ENCODE measurements around the gene ANKRD12. TPM values are rescaled to one million over a fixed set of nuclear protein-coding genes. Genes with fewer than 3 reads are reported as not detected.

The ANKRD12 gene
- total RNA-seq, 1 experiment from 2014 or later: 30.7 TPM

DNA sequence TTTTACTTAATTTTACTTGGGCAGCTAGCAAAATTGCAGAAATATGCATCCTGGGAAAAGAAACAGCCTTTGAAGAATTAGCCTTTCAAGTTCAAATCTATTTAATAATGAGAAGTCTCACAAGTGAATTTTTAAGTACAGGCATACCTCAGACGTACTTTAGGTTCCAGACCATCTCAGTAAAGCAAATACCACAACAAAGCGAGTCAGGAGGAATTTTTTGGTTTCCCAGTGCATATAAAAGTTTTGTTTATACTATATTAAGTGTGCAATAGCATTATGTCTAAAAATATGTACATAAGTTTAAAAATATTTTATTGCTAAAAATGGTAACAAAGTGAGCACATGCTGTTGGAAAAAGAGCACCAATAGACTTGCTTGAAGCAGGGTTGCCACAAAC lies 147.2 kb downstream of the ANKRD12 start:
- Histone ChIP-seq H3K27ac (ENCODE audit: low read length) (no peak overlapping the region), H3K9me3 (ENCODE audit: control insufficient read depth, insufficient read depth, low read depth, low read length) (no peaks in the 10 kb centered on the region), H3K4me3 (ENCODE audit: low read depth in 2 of 2, low read length in 2 of 2) (no peak overlapping the region), H3K27me3 (ENCODE audit: control insufficient read depth, insufficient read depth, low read length) (no peaks in the 10 kb centered on the region), H3K36me3 (ENCODE audit: control insufficient read depth, insufficient read depth, low read length) (no peaks in the 10 kb centered on the region; the same call in none of the 2 replicates), H3K4me1 (ENCODE audit: control insufficient read depth, insufficient read depth, low read length) (no peaks in the 10 kb centered on the region)
- intact Hi-C loops (cut with micrococcal nuclease; ENCODE audit: unreplicated experiment) (no loop called here), in situ Hi-C loops (cut with HindIII; ENCODE audit: low pct_unique_long_range_greater_than_20kb, low sequenced_read_pairs) (no loop called here)
- no peak for DNase-seq (ENCODE audit: low read depth, low spot score)
- CTCF ChIA-PET: no interaction called here
- TF ChIP-seq, protein P1, sequence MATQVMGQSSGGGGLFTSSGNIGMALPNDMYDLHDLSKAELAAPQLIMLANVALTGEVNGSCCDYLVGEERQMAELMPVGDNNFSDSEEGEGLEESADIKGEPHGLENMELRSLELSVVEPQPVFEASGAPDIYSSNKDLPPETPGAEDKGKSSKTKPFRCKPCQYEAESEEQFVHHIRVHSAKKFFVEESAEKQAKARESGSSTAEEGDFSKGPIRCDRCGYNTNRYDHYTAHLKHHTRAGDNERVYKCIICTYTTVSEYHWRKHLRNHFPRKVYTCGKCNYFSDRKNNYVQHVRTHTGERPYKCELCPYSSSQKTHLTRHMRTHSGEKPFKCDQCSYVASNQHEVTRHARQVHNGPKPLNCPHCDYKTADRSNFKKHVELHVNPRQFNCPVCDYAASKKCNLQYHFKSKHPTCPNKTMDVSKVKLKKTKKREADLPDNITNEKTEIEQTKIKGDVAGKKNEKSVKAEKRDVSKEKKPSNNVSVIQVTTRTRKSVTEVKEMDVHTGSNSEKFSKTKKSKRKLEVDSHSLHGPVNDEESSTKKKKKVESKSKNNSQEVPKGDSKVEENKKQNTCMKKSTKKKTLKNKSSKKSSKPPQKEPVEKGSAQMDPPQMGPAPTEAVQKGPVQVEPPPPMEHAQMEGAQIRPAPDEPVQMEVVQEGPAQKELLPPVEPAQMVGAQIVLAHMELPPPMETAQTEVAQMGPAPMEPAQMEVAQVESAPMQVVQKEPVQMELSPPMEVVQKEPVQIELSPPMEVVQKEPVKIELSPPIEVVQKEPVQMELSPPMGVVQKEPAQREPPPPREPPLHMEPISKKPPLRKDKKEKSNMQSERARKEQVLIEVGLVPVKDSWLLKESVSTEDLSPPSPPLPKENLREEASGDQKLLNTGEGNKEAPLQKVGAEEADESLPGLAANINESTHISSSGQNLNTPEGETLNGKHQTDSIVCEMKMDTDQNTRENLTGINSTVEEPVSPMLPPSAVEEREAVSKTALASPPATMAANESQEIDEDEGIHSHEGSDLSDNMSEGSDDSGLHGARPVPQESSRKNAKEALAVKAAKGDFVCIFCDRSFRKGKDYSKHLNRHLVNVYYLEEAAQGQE (IDR thresholded peaks at IDR 0.05; ENCODE audit: insufficient read depth in 1 of 2, low read depth in 2 of 2, low read length in 1 of 2): no peak
- TF ChIP-seq SIN3A (IDR thresholded peaks at IDR 0.05; ENCODE audit: borderline replicate concordance, insufficient read depth, low read depth, low read length): no peak
- TF ChIP-seq TCF7L2 (IDR thresholded peaks at IDR 0.05; ENCODE audit: low read depth, low read length): no peak
- TF ChIP-seq POLR2AphosphoS5 (IDR thresholded peaks at IDR 0.05; ENCODE audit: low read depth, low read length): no peak
- TF ChIP-seq, protein P2, sequence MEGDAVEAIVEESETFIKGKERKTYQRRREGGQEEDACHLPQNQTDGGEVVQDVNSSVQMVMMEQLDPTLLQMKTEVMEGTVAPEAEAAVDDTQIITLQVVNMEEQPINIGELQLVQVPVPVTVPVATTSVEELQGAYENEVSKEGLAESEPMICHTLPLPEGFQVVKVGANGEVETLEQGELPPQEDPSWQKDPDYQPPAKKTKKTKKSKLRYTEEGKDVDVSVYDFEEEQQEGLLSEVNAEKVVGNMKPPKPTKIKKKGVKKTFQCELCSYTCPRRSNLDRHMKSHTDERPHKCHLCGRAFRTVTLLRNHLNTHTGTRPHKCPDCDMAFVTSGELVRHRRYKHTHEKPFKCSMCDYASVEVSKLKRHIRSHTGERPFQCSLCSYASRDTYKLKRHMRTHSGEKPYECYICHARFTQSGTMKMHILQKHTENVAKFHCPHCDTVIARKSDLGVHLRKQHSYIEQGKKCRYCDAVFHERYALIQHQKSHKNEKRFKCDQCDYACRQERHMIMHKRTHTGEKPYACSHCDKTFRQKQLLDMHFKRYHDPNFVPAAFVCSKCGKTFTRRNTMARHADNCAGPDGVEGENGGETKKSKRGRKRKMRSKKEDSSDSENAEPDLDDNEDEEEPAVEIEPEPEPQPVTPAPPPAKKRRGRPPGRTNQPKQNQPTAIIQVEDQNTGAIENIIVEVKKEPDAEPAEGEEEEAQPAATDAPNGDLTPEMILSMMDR (IDR thresholded peaks at IDR 0.05): no peak
- BruUV-seq (replicated peaks): no TSS peak
- ATAC-seq: no peak
- POLR2A ChIA-PET: no interaction called here

DNA sequence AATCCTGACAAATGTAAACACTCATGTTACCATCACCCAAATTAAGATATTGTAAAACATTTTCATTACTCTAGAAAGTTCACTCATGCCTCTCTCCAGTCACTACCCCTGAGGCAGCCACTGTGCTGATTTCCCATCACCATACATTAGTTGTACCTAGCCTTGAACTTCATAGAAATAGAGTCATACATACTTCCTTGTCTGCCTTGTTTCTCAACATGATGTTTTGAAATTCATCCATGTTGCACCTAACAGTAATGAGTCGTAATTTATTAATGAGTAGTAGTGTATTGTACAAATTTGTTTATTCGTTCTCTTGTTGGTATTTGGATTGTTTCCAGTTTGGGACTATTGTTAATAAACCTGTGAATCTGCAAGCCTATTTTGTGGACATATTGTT lies 149.0 kb downstream of the ANKRD12 start:
- TF ChIP-seq POLR2AphosphoS5 (IDR thresholded peaks at IDR 0.05; ENCODE audit: low read depth, low read length): no peak
- in situ Hi-C loops (cut with HindIII; ENCODE audit: low pct_unique_long_range_greater_than_20kb, low sequenced_read_pairs): no loop called here
- no peaks in the 10 kb centered on the region for H3K4me1 ChIP-seq (ENCODE audit: control insufficient read depth, insufficient read depth, low read length)
- no peaks in the 10 kb centered on the region; the same call in 1 of the 2 replicates for H3K36me3 ChIP-seq (ENCODE audit: control insufficient read depth, insufficient read depth, low read length)
- CTCF ChIA-PET: no interaction called here
- no peak overlapping the region for H3K27ac ChIP-seq (ENCODE audit: low read length)
- DNase-seq (ENCODE audit: low read depth, low spot score) (no peak), ATAC-seq (no peak)
- H3K4me3 ChIP-seq (ENCODE audit: low read depth in 2 of 2, low read length in 2 of 2): no peak overlapping the region
- BruUV-seq (replicated peaks): no TSS peak
- intact Hi-C loops (cut with micrococcal nuclease; ENCODE audit: unreplicated experiment): no loop called here
- no peaks in the 10 kb centered on the region for H3K9me3 ChIP-seq (ENCODE audit: control insufficient read depth, insufficient read depth, low read depth, low read length)
- no peaks in the 10 kb centered on the region for H3K27me3 ChIP-seq (ENCODE audit: control insufficient read depth, insufficient read depth, low read length)
- POLR2A ChIA-PET: no interaction called here

DNA sequence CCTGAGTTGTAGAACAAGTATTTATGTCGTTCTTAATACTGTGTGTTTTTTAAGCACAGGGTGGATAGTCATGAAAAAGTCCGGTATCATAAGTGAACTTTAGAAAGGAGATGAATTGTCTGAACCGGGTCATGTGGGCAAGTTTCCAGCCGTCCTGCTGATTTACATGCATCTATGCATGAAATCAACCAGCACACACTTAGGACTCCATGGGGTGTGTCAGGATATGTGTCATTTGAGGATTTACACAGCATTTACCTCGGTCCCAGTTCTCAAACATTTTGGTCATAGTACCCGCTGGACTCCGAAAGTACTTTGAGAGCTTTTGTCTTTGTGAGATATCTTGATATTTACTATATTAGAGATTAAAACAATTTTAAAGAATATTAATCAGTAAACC lies 150.5 kb downstream of the ANKRD12 start:
- no peaks in the 10 kb centered on the region for H3K9me3 ChIP-seq (ENCODE audit: control insufficient read depth, insufficient read depth, low read depth, low read length)
- TF ChIP-seq, protein P2 (IDR thresholded peaks at IDR 0.05): no peak
- H3K27me3 ChIP-seq (ENCODE audit: control insufficient read depth, insufficient read depth, low read length): no peaks in the 10 kb centered on the region
- no peak for ATAC-seq
- no peak overlapping the region for H3K27ac ChIP-seq (ENCODE audit: low read length)
- ChIA-PET CTCF (no interaction called here), POLR2A (no interaction called here)
- H3K4me3 ChIP-seq (ENCODE audit: low read depth in 2 of 2, low read length in 2 of 2): no peak overlapping the region
- no peaks in the 10 kb centered on the region for H3K4me1 ChIP-seq (ENCODE audit: control insufficient read depth, insufficient read depth, low read length)
- in situ Hi-C loops (cut with HindIII; ENCODE audit: low pct_unique_long_range_greater_than_20kb, low sequenced_read_pairs): no loop called here
- no peaks in the 10 kb centered on the region; the same call in 1 of the 2 replicates for H3K36me3 ChIP-seq (ENCODE audit: control insufficient read depth, insufficient read depth, low read length)
- no TSS peak for BruUV-seq (replicated peaks)
- no peak for DNase-seq (ENCODE audit: low read depth, low spot score)
- intact Hi-C loops (cut with micrococcal nuclease; ENCODE audit: unreplicated experiment): no loop called here
